Endothelial cell (in vitro differentiated cells): ENCODE data around the gene PLXNA3. TPM values are rescaled to one million over a fixed set of nuclear protein-coding genes. Genes with fewer than 3 reads are reported as not detected.

Experiments used
- DNase-seq: peaks from one replicate; pipeline ENCODE4 v3.0.0; 2021; ENCODE audit warnings: low spot score
- H3K27ac Mint-ChIP-seq: one replicate; pipeline ENCODE4 v1.8.0; 2021; ENCODE audit warnings: mixed read lengths, inconsistent platforms; ENCODE audit not compliant: unreplicated experiment
- H3K27me3 Mint-ChIP-seq: one replicate; pipeline ENCODE4 v1.8.0; 2021; ENCODE audit warnings: mild to moderate bottlenecking, moderate library complexity, mixed read lengths, inconsistent platforms; ENCODE audit not compliant: unreplicated experiment
- H3K36me3 Mint-ChIP-seq: one replicate; pipeline ENCODE4 v1.8.0; 2021; ENCODE audit warnings: mild to moderate bottlenecking, low read depth, mixed read lengths, inconsistent platforms; ENCODE audit not compliant: unreplicated experiment
- H3K4me1 Mint-ChIP-seq: one replicate; pipeline ENCODE4 v1.8.0; 2021; ENCODE audit warnings: mild to moderate bottlenecking, mixed read lengths, inconsistent platforms; ENCODE audit not compliant: unreplicated experiment
- H3K4me3 Mint-ChIP-seq: one replicate; pipeline ENCODE4 v1.8.0; 2021; ENCODE audit warnings: mild to moderate bottlenecking, mixed read lengths, inconsistent platforms; ENCODE audit not compliant: unreplicated experiment
- H3K9me3 Mint-ChIP-seq: one replicate; pipeline ENCODE4 v1.8.0; 2021; ENCODE audit warnings: mixed read lengths, inconsistent platforms; ENCODE audit not compliant: unreplicated experiment
- CTCF ChIP-seq: fragments of 200-600 bp; sonication (generic); IDR thresholded peaks from one replicate; pipeline ENCODE4 v1.5.0; 2021; ENCODE audit warnings: antibody characterized with exemption; ENCODE audit not compliant: unreplicated experiment
- total RNA-seq: library from RNA; stranded (reverse); fragmentation: NEBNext Ultra II Directional; extraction: Animal tissue kit (Norgen Biotek cat#: 25700); gene quantifications from one replicate; pipeline ENCODE4 v1.2.1, GENCODE V29; 2021; ENCODE audit not compliant: unreplicated experiment

The PLXNA3 gene
- total RNA-seq, 1 donor from 2014 or later: 54.5 TPM

- DNase-seq: no peak
- H3K9me3 Mint-ChIP-seq: no peaks in the 10 kb centered on the region
Measured at GRCh38 chrX:154452823-154453222, 5.3 kb upstream of the PLXNA3 start.

GRCh38 chrX:154457491-154458115 is 478 bp upstream of the PLXNA3 start:
- no peaks in the 10 kb centered on the region for H3K9me3 Mint-ChIP-seq

More at GRCh38 chrX:154452823-154453222, 5.3 kb upstream of the PLXNA3 start:
- Mint-ChIP-seq H3K4me3 (no peak overlapping the region), H3K4me1 (peaks cover 3% of the 10 kb centered on the region), H3K27me3 (peaks cover 4% of the 10 kb centered on the region), H3K36me3 (peaks cover 4% of the 10 kb centered on the region), H3K27ac (no peak overlapping the region)
- TF ChIP-seq CTCF: no peak

GRCh38 chrX:154458954-154459778 is 1.1 kb downstream of the PLXNA3 start:
- Mint-ChIP-seq H3K4me1 (peaks cover 3% of the 10 kb centered on the region), H3K36me3 (peaks cover 9% of the 10 kb centered on the region), H3K27me3 (peaks cover 2% of the 10 kb centered on the region), H3K4me3 (peak overlapping the region; percentile 87), H3K27ac (no peak overlapping the region), H3K9me3 (no peaks in the 10 kb centered on the region)
- no peak for TF ChIP-seq CTCF
- DNase-seq: no peak

More at GRCh38 chrX:154457491-154458115, 478 bp upstream of the PLXNA3 start:
- Mint-ChIP-seq H3K4me3 (peak overlapping the region; percentile 95), H3K27me3 (peaks cover 2% of the 10 kb centered on the region), H3K4me1 (peaks cover 3% of the 10 kb centered on the region), H3K36me3 (peaks cover 4% of the 10 kb centered on the region), H3K27ac (peak overlapping the region; percentile 70)
- TF ChIP-seq CTCF: no peak
- no peak for DNase-seq

GRCh38 chrX:154459832-154460231 is 1.8 kb downstream of the PLXNA3 start:
- DNase-seq: no peak
- no peaks in the 10 kb centered on the region for H3K9me3 Mint-ChIP-seq
- TF ChIP-seq CTCF: no peak
- H3K4me1 Mint-ChIP-seq: peaks cover 3% of the 10 kb centered on the region
- H3K4me3 Mint-ChIP-seq: peak overlapping the region; percentile 31
- H3K27me3 Mint-ChIP-seq: peaks cover 2% of the 10 kb centered on the region
- no peak overlapping the region for H3K27ac Mint-ChIP-seq
- peaks cover 9% of the 10 kb centered on the region for H3K36me3 Mint-ChIP-seq

- H3K27ac Mint-ChIP-seq: no peak overlapping the region
- DNase-seq: no peak
- H3K9me3 Mint-ChIP-seq: no peaks in the 10 kb centered on the region
- TF ChIP-seq CTCF: no peak
- peaks cover 9% of the 10 kb centered on the region for H3K36me3 Mint-ChIP-seq
- peaks cover 2% of the 10 kb centered on the region for H3K27me3 Mint-ChIP-seq
- H3K4me1 Mint-ChIP-seq: peaks cover 3% of the 10 kb centered on the region
- H3K4me3 Mint-ChIP-seq: no peak overlapping the region
Measured at GRCh38 chrX:154460326-154460725, 2.2 kb downstream of the PLXNA3 start.
